Measurements from ENCODE around the gene COL1A1.

The COL1A1 gene

GRCh38 chr17:50176559-50177357 lies 24.7 kb downstream of the COL1A1 start:
- no peak overlapping the region for H3K9ac ChIP-seq (ENCODE audit: low read length)
- H4K20me1 ChIP-seq (ENCODE audit: insufficient read depth, low read length): no peaks in the 10 kb centered on the region
- H3K4me2 ChIP-seq (ENCODE audit: low read depth, low read length): no peak overlapping the region
- no peaks in the 10 kb centered on the region for H3K79me2 ChIP-seq (ENCODE audit: low read length)
- H3K9me3 ChIP-seq (replicated peaks; ENCODE audit: insufficient read depth, low read length): no peaks in the 10 kb centered on the region
- H3K36me3 ChIP-seq (replicated peaks; ENCODE audit: insufficient read depth, low read length): no peaks in the 10 kb centered on the region
- H3K9me2 ChIP-seq (replicated peaks; ENCODE audit: insufficient read depth, low read length): no peaks in the 10 kb centered on the region
- TF ChIP-seq EZH2phosphoT487 (IDR thresholded peaks at IDR 0.05; ENCODE audit: low read length) (no peak), EZH2 (optimal IDR thresholded peaks at IDR 0.05; ENCODE audit: low read depth, low read length) (no peak), CTCF (IDR thresholded peaks at IDR 0.05; ENCODE audit: low read length) (no peak)
- H3K4me1 ChIP-seq (ENCODE audit: low read length): peaks cover 10% of the 10 kb centered on the region
- H3K4me3 ChIP-seq (ENCODE audit: low read length): no peak overlapping the region
- no peaks in the 10 kb centered on the region for H3K27me3 ChIP-seq (replicated peaks; ENCODE audit: insufficient read depth, low read length)
- no peak overlapping the region for H3K27ac ChIP-seq (ENCODE audit: low read length)
- H3F3A ChIP-seq (ENCODE audit: insufficient read depth, low read length): no peaks in the 10 kb centered on the region
- no peak for DNase-seq
- no peak overlapping the region for H2AFZ ChIP-seq (ENCODE audit: low read length)

GRCh38 chr17:50175035-50175807 lies 26.2 kb downstream of the COL1A1 start:
- H3K9me3 ChIP-seq (replicated peaks; ENCODE audit: insufficient read depth, low read length): no peaks in the 10 kb centered on the region
- H3K4me1 ChIP-seq (ENCODE audit: low read length): peaks cover 23% of the 10 kb centered on the region
- H3K27me3 ChIP-seq (replicated peaks; ENCODE audit: insufficient read depth, low read length): no peaks in the 10 kb centered on the region
- TF ChIP-seq CTCF (IDR thresholded peaks at IDR 0.05; ENCODE audit: low read length): no peak
- no peak for TF ChIP-seq EZH2 (optimal IDR thresholded peaks at IDR 0.05; ENCODE audit: low read depth, low read length)
- TF ChIP-seq EZH2phosphoT487 (IDR thresholded peaks at IDR 0.05; ENCODE audit: low read length): no peak
- H3K79me2 ChIP-seq (ENCODE audit: low read length): no peaks in the 10 kb centered on the region
- H3K36me3 ChIP-seq (replicated peaks; ENCODE audit: insufficient read depth, low read length): no peaks in the 10 kb centered on the region
- no peak overlapping the region for H3K9ac ChIP-seq (ENCODE audit: low read length)
- no peak overlapping the region for H3K4me3 ChIP-seq (ENCODE audit: low read length)
- peaks cover 9% of the 10 kb centered on the region; the same call in 1 of the 2 replicates for H3F3A ChIP-seq (ENCODE audit: insufficient read depth, low read length)
- no peaks in the 10 kb centered on the region for H4K20me1 ChIP-seq (ENCODE audit: insufficient read depth, low read length)
- no peaks in the 10 kb centered on the region for H3K9me2 ChIP-seq (replicated peaks; ENCODE audit: insufficient read depth, low read length)
- H3K4me2 ChIP-seq (ENCODE audit: low read depth, low read length): no peak overlapping the region
- no peak overlapping the region for H2AFZ ChIP-seq (ENCODE audit: low read length)
- DNase-seq: no peak
- H3K27ac ChIP-seq (ENCODE audit: low read length): no peak overlapping the region

- Histone ChIP-seq H3K27me3 (replicated peaks; ENCODE audit: insufficient read depth, low read length) (no peaks in the 10 kb centered on the region), H3K36me3 (replicated peaks; ENCODE audit: insufficient read depth, low read length) (no peaks in the 10 kb centered on the region), H3K27ac (ENCODE audit: low read length) (no peak overlapping the region), H2AFZ (ENCODE audit: low read length) (no peak overlapping the region), H3F3A (ENCODE audit: insufficient read depth, low read length) (peaks cover 9% of the 10 kb centered on the region; the same call in 1 of the 2 replicates), H3K79me2 (ENCODE audit: low read length) (no peaks in the 10 kb centered on the region), H3K9ac (ENCODE audit: low read length) (no peak overlapping the region), H3K4me3 (ENCODE audit: low read length) (no peak overlapping the region), H4K20me1 (ENCODE audit: insufficient read depth, low read length) (no peaks in the 10 kb centered on the region), H3K4me1 (ENCODE audit: low read length) (peaks cover 26% of the 10 kb centered on the region), H3K9me2 (replicated peaks; ENCODE audit: insufficient read depth, low read length) (no peaks in the 10 kb centered on the region), H3K9me3 (replicated peaks; ENCODE audit: insufficient read depth, low read length) (no peaks in the 10 kb centered on the region), H3K4me2 (ENCODE audit: low read depth, low read length) (no peak overlapping the region)
- TF ChIP-seq CTCF (IDR thresholded peaks at IDR 0.05; ENCODE audit: low read length) (no peak), EZH2 (optimal IDR thresholded peaks at IDR 0.05; ENCODE audit: low read depth, low read length) (no peak), EZH2phosphoT487 (IDR thresholded peaks at IDR 0.05; ENCODE audit: low read length) (no peak)
- no peak for DNase-seq
These were observed 27.0 kb downstream of the COL1A1 start for GRCh38 chr17:50174444-50174843.
